NCI-H1048 (cell line): ENCODE results near the gene HEBP1.
A peak's percentile ranks its signal among the peaks of the same experiment; 100 is the strongest.
"Not testable (repeated sequence)": the region's sequence is repeated elsewhere in the genome, so short reads cannot be mapped to it uniquely, and the experiment has no call there.

Experiments
- DNase-seq: peaks from one replicate; lab custom pipeline; 2025; lab: John Stamatoyannopoulos, UW

Gene HEBP1, protein sequence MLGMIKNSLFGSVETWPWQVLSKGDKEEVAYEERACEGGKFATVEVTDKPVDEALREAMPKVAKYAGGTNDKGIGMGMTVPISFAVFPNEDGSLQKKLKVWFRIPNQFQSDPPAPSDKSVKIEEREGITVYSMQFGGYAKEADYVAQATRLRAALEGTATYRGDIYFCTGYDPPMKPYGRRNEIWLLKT

DNA sequence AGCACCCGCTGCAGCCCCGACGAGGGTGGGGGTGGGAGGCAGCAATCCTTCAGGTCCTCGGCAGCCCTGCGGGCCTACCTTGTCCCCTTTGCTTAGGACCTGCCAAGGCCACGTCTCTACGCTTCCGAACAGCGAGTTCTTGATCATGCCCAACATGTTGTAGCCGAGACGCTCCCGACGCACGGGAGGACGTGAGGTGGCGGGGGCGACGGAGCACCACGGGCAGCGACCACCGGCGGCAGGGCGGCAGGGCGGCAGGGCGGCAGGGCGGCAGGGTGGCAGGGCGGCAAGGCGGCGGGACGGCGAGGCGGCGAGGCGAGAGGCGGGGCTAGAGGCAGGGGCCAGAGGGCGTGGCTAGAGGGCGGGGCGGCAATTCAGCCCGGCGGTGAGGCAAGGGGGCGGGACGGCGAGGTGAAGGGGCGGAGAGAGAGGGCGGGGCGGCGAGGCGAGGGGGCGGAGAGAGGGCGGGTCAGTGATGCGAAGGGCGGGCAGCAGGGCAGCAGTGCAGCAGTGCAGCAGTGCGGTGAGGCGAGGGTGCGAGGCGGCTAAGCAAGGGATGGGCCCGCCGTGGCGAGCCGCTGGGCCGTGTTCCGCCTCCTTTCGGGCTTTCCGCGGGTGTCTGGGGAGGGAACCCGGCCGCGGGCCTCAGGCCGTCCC is at the start of gene HEBP1:
Gene HEBP1, minus strand, starts transcription at position 307 of the 657 bp plus-strand sequence. Its CDS starts 151 bp downstream, at position 156.
- DNase-seq: peak; percentile 58

DNA sequence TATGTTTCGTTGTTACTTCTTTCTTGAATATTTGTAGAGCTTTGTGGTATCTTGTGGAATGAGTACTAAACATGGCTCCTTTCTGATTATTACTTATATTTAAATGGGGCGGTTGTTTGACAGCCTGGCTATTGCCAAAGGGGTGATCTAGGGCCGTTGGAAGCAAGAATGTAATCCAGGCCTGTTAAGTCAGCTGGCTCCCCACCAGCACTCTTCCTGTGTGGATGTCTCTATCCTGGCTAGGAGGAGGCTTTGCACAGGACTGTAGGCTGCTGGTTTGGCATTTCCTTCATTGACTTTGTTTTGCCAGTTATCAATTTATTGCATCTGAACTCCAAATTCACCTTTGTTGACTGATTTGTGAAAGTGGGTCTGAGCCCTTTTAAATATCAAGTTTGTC is 49.8 kb upstream of the HEBP1 start:
- no peak for DNase-seq

DNA sequence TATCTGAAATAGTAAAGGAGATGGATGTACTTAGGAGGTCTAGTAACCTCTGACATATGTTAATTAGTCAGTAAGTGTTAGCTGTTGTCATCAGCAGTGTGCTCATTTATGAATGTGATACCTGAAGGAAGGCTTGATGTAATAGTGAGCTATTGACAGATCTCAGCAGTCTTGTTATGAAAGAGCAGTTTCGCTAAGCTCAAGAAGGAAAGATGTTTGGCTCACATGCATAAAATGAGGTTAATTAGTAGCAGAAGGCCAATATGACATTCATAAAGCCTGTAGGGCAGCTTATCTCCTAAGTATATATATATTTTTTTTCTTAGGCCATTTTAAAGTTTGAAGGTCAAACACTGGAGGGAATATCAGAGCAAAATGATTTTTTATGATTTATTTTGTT is 46.9 kb upstream of the HEBP1 start:
- no peak for DNase-seq

DNA sequence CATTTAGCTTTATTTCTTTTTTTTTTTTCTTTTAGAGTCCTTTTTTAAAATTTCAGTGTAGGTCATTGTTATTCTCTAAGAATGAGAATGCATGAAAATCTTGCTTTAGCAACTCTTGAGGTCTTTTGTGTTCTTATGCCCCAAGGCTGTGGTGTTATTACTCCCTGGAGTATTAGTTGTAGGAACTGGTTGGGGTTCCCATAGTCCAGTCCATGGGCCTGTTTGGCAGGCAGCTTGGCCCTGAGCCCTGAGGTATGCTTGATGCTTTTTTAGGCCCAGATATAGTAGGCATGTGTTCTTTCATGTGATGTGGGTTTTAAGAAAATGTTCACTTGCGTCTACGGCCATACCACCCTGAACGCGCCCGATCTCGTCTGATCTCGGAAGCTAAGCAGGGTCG is 45.8 kb upstream of the HEBP1 start:
- no peak for DNase-seq

DNA sequence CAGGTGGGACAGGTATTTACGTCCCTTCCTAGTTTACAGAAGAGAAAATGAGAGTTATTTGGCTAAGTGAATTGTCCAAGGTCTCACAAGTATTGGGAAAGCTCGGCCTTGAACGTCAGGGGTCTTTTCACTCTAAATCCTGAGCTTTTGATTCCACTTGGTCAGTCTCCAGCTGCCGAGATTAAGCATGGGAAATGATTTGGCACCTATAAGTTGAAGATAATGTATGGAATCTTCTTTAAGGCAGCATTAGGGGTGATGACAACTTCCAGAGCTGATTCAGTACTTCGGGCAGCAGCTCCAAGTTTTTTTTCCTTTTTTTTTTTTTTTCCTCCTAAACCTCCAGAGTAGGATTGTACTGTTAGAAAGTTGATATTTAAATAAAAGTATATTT is 44.8 kb upstream of the HEBP1 start:
- DNase-seq: no peak

DNA sequence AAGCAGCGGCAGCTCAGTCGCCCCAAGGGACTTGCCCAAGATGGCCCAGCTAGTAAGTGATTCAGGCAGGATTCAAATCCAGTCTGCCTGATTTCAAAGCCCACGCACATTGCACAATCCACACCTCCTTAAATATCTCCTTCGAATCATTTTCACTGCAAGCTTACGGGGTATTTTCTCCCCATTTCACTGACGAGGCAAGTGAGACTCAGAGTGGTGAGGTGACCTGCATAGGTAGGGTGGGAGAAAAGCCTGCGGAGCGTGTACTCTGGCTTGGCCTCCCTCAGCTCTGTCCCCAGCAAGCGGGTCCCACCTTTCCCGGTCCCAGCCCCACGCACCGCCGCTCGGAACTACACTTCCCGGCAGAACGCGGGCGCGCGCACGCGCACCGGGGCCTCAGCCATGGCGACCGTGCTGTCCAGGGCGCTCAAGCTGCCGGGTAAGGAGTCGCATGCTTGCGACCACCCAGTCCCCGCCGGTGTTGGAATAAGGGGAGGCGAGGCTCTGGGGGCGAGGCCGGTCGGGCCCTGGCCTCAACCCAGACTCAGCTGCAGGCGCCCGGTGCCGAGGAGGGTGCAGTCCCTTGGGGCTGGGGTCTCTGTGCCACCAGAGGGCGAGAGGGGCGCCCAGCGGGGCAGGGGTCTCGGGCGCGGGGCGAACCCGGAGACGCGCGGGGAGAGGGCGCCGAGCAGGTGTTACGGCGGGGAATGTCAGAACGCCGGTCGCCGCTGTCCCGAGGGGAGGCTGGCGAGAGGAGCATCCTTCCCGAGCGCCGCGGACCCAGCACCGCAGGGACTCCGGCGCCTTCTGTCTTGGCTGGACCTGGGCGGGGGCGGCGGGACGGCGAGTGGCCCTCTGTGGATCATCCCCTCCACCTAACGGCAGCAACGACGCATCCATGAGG is 44.2 kb upstream of the HEBP1 start, which contains the start of gene FAM234B:
Gene FAM234B, plus strand, starts transcription at position 380 of the 904 bp plus-strand sequence. Its CDS starts 23 bp downstream, at position 403.
- peak; percentile 7 for DNase-seq

DNA sequence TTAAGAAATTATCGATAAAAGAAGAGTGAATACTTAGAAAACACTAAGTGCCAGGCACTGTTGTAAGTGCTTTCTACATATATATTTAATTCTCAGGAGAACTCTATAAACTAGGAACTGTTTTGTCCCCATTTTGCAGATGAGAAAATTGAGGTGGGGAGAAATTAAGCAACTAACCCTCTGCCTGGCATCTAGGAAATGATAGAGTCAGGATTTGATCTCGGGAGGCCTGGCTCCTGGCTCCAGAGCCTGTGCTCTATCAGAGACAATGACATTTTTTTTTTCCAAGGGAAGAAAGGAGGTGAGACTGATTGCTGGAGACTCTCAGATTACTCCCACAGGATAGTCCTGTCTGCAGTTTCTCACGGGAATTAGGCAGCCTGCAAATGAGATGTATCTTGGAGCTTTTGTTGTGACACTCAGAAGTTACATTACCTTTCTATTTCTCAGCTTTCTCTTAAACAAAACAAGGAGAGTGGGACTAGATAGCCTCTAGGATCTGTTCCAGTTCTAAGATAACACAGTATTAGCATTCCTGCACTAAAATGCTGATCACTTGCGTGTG is 42.7 kb upstream of the HEBP1 start:
- DNase-seq: no peak

DNA sequence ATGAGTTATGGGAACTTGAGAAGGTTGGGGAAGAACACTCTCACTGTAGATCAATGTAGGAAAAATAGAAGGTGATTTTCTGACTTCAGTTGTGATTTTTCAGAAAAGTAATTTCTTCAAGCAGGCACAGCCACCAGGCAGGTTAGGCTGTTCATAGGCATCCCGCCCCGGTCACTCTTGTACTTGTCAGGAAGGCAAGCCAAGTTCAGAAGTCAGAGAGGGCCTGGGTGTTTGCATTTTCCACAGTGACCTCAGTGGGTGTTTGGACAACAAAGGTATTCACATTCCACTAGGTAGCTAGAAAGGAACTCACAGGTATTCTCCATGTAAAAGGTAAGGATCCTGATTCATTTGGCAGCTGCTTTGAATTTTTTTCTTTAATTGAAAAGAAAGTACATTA is 41.2 kb upstream of the HEBP1 start:
- DNase-seq: no peak

DNA sequence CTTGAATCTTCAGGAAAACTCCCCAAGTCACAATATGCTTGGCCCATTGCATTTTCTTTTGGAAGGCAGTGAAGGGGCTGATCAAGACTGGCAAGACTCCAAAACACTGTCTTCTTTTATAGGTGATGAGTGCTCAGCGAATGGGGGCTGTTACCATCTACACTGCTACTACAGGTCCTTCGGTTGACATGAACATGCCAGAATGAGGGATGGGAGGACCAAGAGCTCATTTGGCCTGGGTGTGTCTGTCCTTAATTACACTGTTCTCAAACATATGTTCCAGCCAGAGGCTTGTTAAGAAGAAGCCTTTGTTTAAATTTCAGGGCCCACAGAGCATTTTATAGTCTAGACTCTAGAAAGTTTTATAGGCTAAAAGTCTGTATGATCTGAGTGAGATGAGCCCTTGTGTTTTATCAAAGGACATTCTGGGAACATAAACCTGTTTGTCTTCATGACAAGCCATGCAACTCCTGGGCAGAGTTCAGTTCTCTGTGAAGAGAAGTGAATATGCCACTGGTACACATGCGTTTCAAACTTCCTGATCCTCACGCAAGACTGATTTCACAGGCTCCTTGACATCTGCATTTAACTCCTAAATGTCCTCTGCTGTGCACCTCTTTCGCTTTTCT is 39.4 kb upstream of the HEBP1 start:
- DNase-seq: no peak

DNA sequence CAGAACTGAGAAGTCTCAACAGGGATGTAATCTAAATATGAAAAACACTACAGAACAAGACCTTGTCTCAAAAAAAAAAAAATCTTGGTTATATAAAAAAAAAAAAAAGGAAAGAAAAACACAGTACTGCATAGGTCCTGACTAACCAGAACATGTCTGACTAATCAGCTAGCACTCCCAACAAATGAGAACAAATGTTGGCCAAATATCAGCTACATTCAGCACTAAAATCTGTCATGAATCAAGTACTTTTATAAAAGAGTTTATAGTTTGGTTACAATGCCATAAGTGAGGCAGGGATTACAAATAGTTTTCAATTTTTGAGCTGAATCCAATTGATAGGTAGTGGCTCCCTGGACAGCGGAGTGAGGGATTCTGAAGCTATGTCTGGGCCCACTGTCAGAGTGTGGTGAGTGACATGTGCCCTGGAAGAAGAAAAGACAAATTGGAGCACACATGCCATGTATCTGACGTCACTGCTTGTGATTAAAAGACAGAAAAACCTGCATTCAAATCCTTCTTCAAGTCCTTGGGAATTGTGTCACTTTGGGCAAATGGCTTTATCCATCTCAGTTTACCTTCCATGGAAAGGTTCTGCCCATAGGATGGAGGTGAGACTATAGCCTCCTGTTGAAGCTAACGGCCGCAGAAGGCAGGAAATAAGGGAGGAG is 38.6 kb upstream of the HEBP1 start:
- no peak for DNase-seq

DNA sequence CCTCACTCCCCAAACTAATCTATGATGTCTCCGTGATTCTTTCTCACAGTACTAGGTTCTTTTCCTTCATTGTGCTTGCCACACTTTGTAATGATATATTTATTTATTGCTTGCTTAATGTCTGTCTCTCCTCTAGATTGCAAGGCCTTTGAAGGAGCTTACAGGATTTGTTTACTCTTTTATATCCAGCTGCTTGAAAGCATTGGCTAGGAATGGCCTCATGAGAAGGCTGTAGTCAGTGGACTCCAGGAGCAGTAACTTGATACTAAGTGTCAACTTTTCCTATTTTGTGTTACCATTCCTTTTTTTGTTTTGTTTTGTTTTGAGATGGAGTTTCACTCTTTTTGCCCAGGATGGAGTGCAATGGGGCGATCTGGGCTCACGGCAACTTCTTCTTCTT is 36.8 kb upstream of the HEBP1 start:
- DNase-seq: no peak

DNA sequence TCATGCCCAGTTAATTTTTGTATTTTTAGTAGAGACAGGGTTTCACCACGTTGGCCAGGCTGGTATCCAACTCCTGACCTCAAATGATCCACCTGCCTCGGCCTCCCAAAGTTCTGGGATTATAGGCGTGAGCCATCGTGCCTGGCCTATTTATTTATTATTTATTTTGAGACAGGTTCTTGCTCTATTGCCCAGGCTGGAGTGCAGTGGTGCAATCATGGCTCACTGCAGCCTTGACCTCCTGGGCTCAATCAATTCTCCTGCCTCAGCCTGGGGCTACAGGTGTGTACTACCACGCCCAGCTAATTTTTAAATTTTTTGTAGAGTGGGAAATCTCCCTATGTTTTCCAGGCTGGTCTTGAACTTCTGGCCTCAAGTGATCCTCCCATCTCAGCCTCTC is 35.3 kb upstream of the HEBP1 start:
- DNase-seq: not testable (repeated sequence)

DNA sequence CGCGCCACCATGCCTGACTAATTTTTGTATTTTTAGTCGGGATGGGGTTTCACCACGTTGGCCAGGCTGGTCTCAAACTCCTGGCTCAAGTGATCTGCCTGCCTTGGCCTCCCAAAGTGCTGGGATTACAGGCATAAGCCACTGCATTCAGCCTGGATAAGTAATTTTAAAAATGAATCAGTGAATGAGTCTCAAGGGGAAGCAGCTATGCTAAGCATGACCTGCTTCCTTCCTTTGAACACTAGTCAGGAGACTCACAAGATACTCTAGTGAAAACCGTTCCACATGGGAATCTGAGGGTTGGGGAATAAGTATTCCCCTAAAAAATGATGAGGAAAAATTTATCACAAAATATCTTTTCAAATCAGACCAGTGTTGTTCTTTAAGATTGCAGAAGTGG is 33.4 kb upstream of the HEBP1 start:
- DNase-seq: no peak

DNA sequence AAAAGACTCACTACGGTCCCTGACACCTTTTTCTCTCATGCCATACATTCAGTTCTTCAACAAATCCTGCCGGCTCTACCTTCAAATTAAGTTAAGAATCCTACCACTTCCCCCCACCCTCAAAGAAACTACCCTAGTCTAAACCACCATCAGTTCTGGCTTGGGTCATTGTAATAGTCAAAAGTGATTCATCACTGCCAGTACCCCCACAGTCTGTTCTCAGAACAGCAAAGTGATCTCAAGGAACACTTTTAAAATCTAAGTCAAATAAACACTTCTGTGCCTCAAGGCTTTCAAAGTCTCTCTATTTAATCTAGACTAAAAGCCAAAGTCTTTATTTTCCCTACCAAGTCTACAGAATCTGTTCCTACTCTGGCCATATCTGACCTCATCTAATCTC is 32.1 kb upstream of the HEBP1 start:
- DNase-seq: no peak

DNA sequence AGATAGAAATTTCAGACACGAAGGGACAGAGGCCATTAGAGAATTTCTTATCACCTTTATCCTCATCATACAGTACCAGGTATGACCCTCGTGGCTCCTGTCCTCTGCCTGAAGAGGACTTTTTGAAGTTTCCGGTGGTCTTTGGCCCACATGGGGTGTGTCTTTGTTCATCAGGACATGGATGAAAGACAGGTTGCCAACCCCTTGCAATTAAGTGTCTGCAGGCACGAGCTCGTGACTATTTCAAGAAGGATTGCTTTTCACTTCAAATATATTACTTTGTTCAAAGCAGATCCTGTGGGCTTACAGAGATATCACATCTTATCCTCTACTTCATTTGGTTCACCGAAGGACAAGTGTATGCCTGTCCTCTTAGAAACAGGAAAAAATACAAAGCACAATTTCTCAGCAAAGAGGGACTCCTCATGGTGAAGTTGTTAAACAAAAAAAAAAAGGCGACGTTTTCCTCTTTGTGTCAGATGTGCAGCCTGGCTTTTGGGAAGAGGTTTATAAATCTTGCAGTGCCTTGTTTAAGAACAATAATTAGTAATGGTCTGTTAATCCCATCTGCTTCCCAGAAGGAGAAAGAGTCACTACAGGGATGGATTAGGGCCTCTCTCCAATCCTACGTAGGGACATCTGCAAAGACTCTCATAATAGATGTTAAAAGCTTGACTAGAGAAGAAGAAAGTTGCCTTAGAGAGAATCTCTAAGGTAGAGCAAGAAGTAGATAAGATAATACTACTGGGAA is 30.7 kb upstream of the HEBP1 start:
- no peak for DNase-seq

DNA sequence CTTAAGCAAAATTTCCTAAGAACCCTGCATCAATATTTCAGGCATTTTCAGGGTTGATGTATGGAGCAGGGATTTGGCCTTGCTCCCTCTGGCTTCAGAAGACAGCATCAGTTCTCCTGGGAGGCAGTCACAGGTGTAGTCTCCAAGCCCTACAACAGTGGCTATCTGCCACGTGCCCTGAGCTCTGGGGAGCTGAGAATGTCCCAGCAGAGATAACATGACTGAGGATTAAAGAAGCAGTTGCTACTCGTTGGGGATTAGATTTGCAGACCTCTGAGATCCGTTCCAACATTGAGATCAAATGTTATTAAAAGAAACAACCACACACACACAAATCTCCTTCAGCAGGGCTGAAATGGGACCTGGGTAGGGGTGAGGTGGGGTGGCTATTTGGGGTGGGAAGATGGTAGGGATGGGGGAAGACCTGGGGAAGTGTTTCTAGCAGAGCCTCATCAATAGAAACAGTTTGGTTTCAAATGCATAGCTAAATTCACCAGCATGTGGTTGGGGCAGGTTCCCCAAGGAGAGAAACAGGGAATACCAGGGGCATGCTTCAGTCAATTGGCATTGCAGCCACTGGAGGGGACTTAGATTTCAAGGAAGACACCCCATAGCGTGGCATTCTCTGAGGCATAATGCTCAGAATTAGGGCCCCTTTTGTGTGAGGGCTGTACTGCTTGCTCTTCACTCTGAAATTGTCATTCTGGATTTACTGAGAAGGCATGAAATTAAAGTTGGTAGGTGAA is 28.9 kb upstream of the HEBP1 start:
- DNase-seq: no peak

DNA sequence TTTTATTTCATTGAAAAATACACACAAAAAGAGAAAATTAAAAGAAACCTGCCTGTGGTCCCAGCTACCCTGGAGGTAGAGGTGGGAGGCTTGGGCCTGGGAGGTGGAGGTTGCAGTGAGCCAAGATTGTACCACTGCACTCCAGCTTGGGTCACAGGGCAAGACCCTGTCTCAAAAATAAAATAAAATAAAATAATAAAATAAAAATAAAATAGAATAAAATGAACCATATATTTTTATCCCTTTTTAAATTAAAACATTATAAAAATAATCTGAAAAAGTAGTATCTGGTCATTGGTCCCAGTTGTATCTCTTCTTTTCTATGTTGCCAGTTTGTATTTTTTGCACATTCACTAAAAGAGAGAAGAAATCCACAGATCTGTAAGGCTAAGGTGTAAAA is 27.4 kb upstream of the HEBP1 start:
- no peak for DNase-seq

DNA sequence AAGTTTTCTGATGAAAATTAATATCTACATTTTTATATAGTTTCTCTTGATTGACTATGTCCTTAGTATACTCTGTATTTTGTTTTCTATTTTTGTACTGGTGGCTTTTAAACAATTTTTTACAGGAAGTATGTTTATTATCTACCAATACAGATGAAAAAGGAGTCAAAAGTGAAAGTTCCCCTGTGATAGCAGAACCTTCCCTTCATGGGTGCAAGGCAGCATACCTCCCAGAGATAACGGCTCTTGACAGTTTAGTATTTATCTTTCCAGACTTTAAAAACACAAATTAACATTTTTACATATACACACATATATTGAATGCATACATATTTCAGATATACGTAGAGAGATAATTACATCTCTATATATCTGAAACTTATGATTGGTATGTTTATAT is 27.0 kb upstream of the HEBP1 start:
- DNase-seq: no peak

DNA sequence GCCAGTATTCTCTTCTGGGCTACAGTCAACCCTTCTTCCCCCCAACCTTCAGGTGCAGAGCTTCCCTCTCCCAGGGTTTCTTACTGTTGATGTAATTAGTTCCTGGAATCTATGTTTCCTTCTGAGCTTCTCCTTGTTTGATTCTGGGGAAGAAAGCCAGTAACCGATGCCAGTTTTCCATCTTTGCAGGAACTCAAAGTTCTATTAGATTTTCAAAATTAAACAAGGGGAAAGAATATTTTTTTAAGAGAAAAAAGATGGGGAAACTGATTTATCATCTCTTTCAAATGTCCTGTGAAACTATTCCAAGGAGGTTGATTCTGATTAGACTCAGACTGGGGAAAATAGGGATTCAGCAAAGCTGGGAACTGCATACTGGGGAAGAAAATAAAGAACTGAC is 26.2 kb upstream of the HEBP1 start:
- DNase-seq: no peak

DNA sequence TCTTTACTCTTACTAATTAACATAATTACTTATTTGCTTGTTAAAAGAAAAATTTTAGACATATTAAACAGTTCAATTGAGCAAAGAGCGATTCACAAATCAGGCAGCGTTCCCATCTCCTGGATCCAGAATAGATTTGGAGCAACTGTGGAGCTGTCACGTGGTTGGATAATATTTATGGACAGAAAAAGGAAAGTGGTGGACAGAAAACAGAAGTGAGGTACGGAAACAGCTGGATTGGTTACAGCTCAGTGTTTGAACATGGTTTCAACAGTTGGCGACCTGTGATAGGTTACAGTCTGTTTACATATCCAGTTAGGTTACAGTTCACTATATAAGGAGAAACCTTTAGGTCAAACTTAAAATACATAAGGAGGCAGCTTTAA is 24.5 kb upstream of the HEBP1 start:
- no peak for DNase-seq
